ENCODE measurements around the gene PRDX2. TPM values are rescaled to one million over a fixed set of nuclear protein-coding genes. Genes with fewer than 3 reads are reported as not detected.

Gene PRDX2
- total RNA-seq, 1 donor: 155 TPM

GRCh38 chr19:12772323-12772722 lies 29.3 kb downstream of the PRDX2 start:
- H3K4me3 ChIP-seq (ENCODE audit: insufficient read depth, low read length): no peak overlapping the region
- no peaks in the 10 kb centered on the region for H3K27me3 ChIP-seq (ENCODE audit: insufficient read depth, low read length)
- TF ChIP-seq, protein P1, sequence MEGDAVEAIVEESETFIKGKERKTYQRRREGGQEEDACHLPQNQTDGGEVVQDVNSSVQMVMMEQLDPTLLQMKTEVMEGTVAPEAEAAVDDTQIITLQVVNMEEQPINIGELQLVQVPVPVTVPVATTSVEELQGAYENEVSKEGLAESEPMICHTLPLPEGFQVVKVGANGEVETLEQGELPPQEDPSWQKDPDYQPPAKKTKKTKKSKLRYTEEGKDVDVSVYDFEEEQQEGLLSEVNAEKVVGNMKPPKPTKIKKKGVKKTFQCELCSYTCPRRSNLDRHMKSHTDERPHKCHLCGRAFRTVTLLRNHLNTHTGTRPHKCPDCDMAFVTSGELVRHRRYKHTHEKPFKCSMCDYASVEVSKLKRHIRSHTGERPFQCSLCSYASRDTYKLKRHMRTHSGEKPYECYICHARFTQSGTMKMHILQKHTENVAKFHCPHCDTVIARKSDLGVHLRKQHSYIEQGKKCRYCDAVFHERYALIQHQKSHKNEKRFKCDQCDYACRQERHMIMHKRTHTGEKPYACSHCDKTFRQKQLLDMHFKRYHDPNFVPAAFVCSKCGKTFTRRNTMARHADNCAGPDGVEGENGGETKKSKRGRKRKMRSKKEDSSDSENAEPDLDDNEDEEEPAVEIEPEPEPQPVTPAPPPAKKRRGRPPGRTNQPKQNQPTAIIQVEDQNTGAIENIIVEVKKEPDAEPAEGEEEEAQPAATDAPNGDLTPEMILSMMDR (IDR thresholded peaks at IDR 0.05; ENCODE audit: extremely low read depth, low read depth, low read length): no peak
- no peaks in the 10 kb centered on the region for H3K9me3 ChIP-seq (ENCODE audit: low read depth, low read length)
- no peak overlapping the region for H2AFZ ChIP-seq (ENCODE audit: low read length)
- no peaks in the 10 kb centered on the region for H3K36me3 ChIP-seq (ENCODE audit: insufficient read depth, low read length)
- H3K79me2 ChIP-seq (ENCODE audit: insufficient read depth, low read length): no peaks in the 10 kb centered on the region
- no peaks in the 10 kb centered on the region for H4K20me1 ChIP-seq (ENCODE audit: insufficient read depth, low read length)
- DNase-seq (ENCODE audit: insufficient read length, low spot score, missing footprints): peak; percentile 76
- no peak overlapping the region for H3K4me2 ChIP-seq (ENCODE audit: insufficient read depth, low read length)
- no peak overlapping the region for H3K27ac ChIP-seq (ENCODE audit: low read depth, low read length)
- H3K4me1 ChIP-seq (ENCODE audit: insufficient read depth, low read length): peaks cover 19% of the 10 kb centered on the region

DNA sequence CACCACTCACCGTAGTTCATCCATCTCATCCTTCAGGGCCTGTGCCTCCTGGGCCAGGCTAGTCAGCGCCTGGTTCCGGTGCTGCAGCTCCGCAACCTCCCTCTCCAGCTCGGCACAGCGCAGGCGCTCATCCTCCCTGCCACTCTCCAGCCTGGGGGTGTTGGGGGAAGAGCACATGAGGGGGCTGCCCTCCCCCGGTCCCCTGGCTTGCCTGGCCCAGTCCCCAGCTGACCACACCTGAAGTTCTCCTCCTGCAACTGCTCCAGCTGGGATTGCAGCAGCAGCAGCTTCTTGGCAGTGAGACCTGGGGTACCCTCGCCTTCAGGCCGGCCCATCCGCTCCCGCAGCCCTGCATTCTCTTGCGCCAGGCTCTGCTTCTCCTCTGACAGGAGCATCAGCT lies 30.7 kb downstream of the PRDX2 start:
- H3K9me3 ChIP-seq (ENCODE audit: low read depth, low read length): no peaks in the 10 kb centered on the region
- H3K27me3 ChIP-seq (ENCODE audit: insufficient read depth, low read length): no peaks in the 10 kb centered on the region
- no peaks in the 10 kb centered on the region for H4K20me1 ChIP-seq (ENCODE audit: insufficient read depth, low read length)
- peak; percentile 50 for DNase-seq (ENCODE audit: insufficient read length, low spot score, missing footprints)
- no peaks in the 10 kb centered on the region for H3K79me2 ChIP-seq (ENCODE audit: insufficient read depth, low read length)
- H3K4me1 ChIP-seq (ENCODE audit: insufficient read depth, low read length): peaks cover 17% of the 10 kb centered on the region
- TF ChIP-seq, protein P1 (IDR thresholded peaks at IDR 0.05; ENCODE audit: extremely low read depth, low read depth, low read length): no peak
- no peak overlapping the region for H3K4me2 ChIP-seq (ENCODE audit: insufficient read depth, low read length)
- H3K27ac ChIP-seq (ENCODE audit: low read depth, low read length): no peak overlapping the region
- no peaks in the 10 kb centered on the region for H3K36me3 ChIP-seq (ENCODE audit: insufficient read depth, low read length)
- H2AFZ ChIP-seq (ENCODE audit: low read length): no peak overlapping the region
- no peak overlapping the region for H3K4me3 ChIP-seq (ENCODE audit: insufficient read depth, low read length)

- Histone ChIP-seq H3K27me3 (ENCODE audit: insufficient read depth, low read length) (no peaks in the 10 kb centered on the region), H2AFZ (ENCODE audit: low read length) (no peak overlapping the region), H3K9me3 (ENCODE audit: low read depth, low read length) (no peaks in the 10 kb centered on the region), H4K20me1 (ENCODE audit: insufficient read depth, low read length) (no peaks in the 10 kb centered on the region), H3K4me2 (ENCODE audit: insufficient read depth, low read length) (no peak overlapping the region), H3K4me1 (ENCODE audit: insufficient read depth, low read length) (peaks cover 12% of the 10 kb centered on the region), H3K79me2 (ENCODE audit: insufficient read depth, low read length) (no peaks in the 10 kb centered on the region), H3K4me3 (ENCODE audit: insufficient read depth, low read length) (no peak overlapping the region), H3K36me3 (ENCODE audit: insufficient read depth, low read length) (no peaks in the 10 kb centered on the region), H3K27ac (ENCODE audit: low read depth, low read length) (no peak overlapping the region)
- TF ChIP-seq, protein P1 (IDR thresholded peaks at IDR 0.05; ENCODE audit: extremely low read depth, low read depth, low read length): no peak
- DNase-seq (ENCODE audit: insufficient read length, low spot score, missing footprints): peak; percentile 29
These were observed 31.9 kb downstream of the PRDX2 start for GRCh38 chr19:12769689-12770088.

DNA sequence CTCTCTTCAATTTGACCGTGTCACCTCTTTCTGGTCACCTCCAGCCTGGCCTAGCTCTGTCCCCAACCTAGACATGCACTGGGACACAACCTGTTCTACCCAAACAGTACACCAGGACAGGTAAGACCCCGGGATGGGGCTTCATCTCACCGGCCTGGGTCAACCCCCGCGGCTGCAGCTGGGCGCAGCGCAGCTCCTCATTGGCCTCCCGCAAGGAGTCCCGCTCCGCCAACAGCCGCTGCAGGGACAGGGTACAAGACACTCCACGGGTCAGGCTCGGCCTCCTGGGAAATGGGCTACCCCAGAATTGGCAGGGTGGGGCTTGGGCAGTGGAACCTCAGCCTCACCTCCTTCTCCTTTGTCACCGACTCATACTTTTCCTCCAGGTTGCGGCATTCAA lies 33.9 kb downstream of the PRDX2 start:
- H3K4me3 ChIP-seq (ENCODE audit: insufficient read depth, low read length): no peak overlapping the region
- H4K20me1 ChIP-seq (ENCODE audit: insufficient read depth, low read length): no peaks in the 10 kb centered on the region
- no peaks in the 10 kb centered on the region for H3K36me3 ChIP-seq (ENCODE audit: insufficient read depth, low read length)
- H2AFZ ChIP-seq (ENCODE audit: low read length): no peak overlapping the region
- no peaks in the 10 kb centered on the region for H3K79me2 ChIP-seq (ENCODE audit: insufficient read depth, low read length)
- H3K27ac ChIP-seq (ENCODE audit: low read depth, low read length): no peak overlapping the region
- no peak overlapping the region for H3K4me2 ChIP-seq (ENCODE audit: insufficient read depth, low read length)
- H3K27me3 ChIP-seq (ENCODE audit: insufficient read depth, low read length): no peaks in the 10 kb centered on the region
- TF ChIP-seq, protein P1 (IDR thresholded peaks at IDR 0.05; ENCODE audit: extremely low read depth, low read depth, low read length): no peak
- peak; percentile 43 for DNase-seq (ENCODE audit: insufficient read length, low spot score, missing footprints)
- H3K4me1 ChIP-seq (ENCODE audit: insufficient read depth, low read length): peaks cover 3% of the 10 kb centered on the region
- no peaks in the 10 kb centered on the region for H3K9me3 ChIP-seq (ENCODE audit: low read depth, low read length)
